ENCODE results near the gene ANKRD33B. TPM values are rescaled to one million over a fixed set of nuclear protein-coding genes. Genes with fewer than 3 reads are reported as not detected.

ANKRD33B gene
- total RNA-seq, 1 experiment from 2014 or later = 10.9 TPM

- DNase-seq (ENCODE audit: low read depth, low spot score) = no peak
- H3K27ac ChIP-seq (ENCODE audit: low read depth, low read length) = no peak overlapping the region
- no peak overlapping the region for H3K4me3 ChIP-seq (replicated peaks in 1 of 2; ENCODE audit: low read depth in 1 of 2, low read length in 2 of 2)
- no peaks in the 10 kb centered on the region for H4K20me1 ChIP-seq (ENCODE audit: insufficient read depth)
- H3K4me2 ChIP-seq (ENCODE audit: low read length) = no peak overlapping the region
- H3K9me2 ChIP-seq (ENCODE audit: insufficient read depth) = no peaks in the 10 kb centered on the region
- RAD21 ChIA-PET (ENCODE audit: low non-redundant PET in 1 of 2, low total read pairs in 2 of 2, uncharacterized antibody in 2 of 2, unreplicated experiment in 2 of 2) = no interaction called here
- TF ChIP-seq FOSL1 (IDR thresholded peaks at IDR 0.05; ENCODE audit: low read depth) (no peak), JUND (IDR thresholded peaks at IDR 0.05) (no peak), REST (IDR thresholded peaks at IDR 0.05; ENCODE audit: low read depth) (no peak), TCF7L2 (IDR thresholded peaks at IDR 0.05; ENCODE audit: borderline replicate concordance, extremely low read depth, insufficient read depth, insufficient read length) (no peak), ZNF274 (IDR thresholded peaks at IDR 0.05; ENCODE audit: low read depth, low read length) (no peak), MAX (IDR thresholded peaks at IDR 0.05) (no peak), EZH2phosphoT487 (IDR thresholded peaks at IDR 0.05; ENCODE audit: borderline replicate concordance) (no peak), POLR2A (IDR thresholded peaks at IDR 0.05; ENCODE audit: borderline replicate concordance, extremely low read depth, insufficient read depth, insufficient read length) (no peak), SP1 (IDR thresholded peaks at IDR 0.05; ENCODE audit: low read depth) (no peak), ZFX (IDR thresholded peaks at IDR 0.05) (no peak), YY1 (IDR thresholded peaks at IDR 0.05; ENCODE audit: extremely low read depth, insufficient replicate concordance, low read depth, low read length) (no peak), ZBTB33 (IDR thresholded peaks at IDR 0.05; ENCODE audit: extremely low read depth, insufficient replicate concordance, low read length) (no peak)
- ATAC-seq = no peak
- no peaks in the 10 kb centered on the region for H3K36me3 ChIP-seq (ENCODE audit: control insufficient read depth in 1 of 2, insufficient read depth in 2 of 2, low read length in 2 of 2)
- POLR2A ChIA-PET = interaction anchor here (1.8 kb wide), 1 partner anchor 9 kb away, joined by 11 read pairs; no protein-coding TSS in a partner anchor
- H3K79me2 ChIP-seq (ENCODE audit: insufficient read depth, low read length) = peaks cover 5% of the 10 kb centered on the region; the same call in 1 of the 2 replicates
- H3K9ac ChIP-seq (ENCODE audit: low read length) = no peak overlapping the region
- no peaks in the 10 kb centered on the region for H3K9me3 ChIP-seq (ENCODE audit: control insufficient read depth in 1 of 2, insufficient read depth in 1 of 2, low read depth in 1 of 2, low read length in 2 of 2)
- intact Hi-C loops (cut with micrococcal nuclease) = no loop called here
- BruUV-seq (replicated peaks) = no TSS peak
- CTCF ChIA-PET = interaction anchor here (0.6 to 0.9 kb wide), 2 partner anchors 8 to 39 kb away, joined by 4 read pairs; no protein-coding TSS in a partner anchor
- H3K27me3 ChIP-seq (ENCODE audit: insufficient read depth, low read length) = no peaks in the 10 kb centered on the region
- peaks cover 20 to 51% of the 10 kb centered on the region in 2 experiments for H3K4me1 ChIP-seq (ENCODE audit: control insufficient read depth in 1 of 2, insufficient read depth in 2 of 2, low read length in 2 of 2)
- no peak overlapping the region for H2AFZ ChIP-seq (ENCODE audit: low read depth, low read length, poor library complexity, severe bottlenecking)
These were observed 4.0 kb upstream of the ANKRD33B start for GRCh38 chr5:10559871-10560270.

Data from HCT116 (cell line).